PC-3 (cell line): ENCODE results near the gene DLGAP4.

ENCODE experiments used
- CTCF ChIP-seq: fragments of 300-600 bp; sonication (generic); conservative IDR thresholded peaks from 2 replicates; pipeline ENCODE4 v1.5.1; 2017; ENCODE audit warnings: antibody characterized with exemption, low read depth, mild to moderate bottlenecking, low read length
- EZH2 ChIP-seq: fragments of 300-600 bp; sonication (generic); IDR thresholded peaks from one replicate; pipeline ENCODE4 v1.6.1; 2017; ENCODE audit warnings: antibody characterized with exemption, mild to moderate bottlenecking, low read length; ENCODE audit not compliant: unreplicated experiment

GRCh38 chr20:36499723-36500501 is 193.8 kb downstream of the DLGAP4 start:
- TF ChIP-seq CTCF = no peak
- TF ChIP-seq EZH2 = no peak
